GM18505 (cell line): ENCODE results near the gene MAP2K7.

Experiments used
- ATAC-seq: cut with Tn5 transposase; IDR thresholded peaks from one replicate; pipeline ENCODE4 v1.9.1; 2021; ENCODE audit not compliant: unreplicated experiment
- POLR2A ChIP-seq: IDR thresholded peaks from 4 replicates; pipeline ENCODE4 v1.6.1; 2011; ENCODE audit warnings: borderline replicate concordance; ENCODE audit not compliant: insufficient read depth, insufficient read length; ENCODE audit errors: extremely low read depth

Gene MAP2K7

GRCh38 chr19:7901337-7901736 lies 2.3 kb upstream of the MAP2K7 start:
- no peak for TF ChIP-seq POLR2A
- no peak for ATAC-seq

DNA sequence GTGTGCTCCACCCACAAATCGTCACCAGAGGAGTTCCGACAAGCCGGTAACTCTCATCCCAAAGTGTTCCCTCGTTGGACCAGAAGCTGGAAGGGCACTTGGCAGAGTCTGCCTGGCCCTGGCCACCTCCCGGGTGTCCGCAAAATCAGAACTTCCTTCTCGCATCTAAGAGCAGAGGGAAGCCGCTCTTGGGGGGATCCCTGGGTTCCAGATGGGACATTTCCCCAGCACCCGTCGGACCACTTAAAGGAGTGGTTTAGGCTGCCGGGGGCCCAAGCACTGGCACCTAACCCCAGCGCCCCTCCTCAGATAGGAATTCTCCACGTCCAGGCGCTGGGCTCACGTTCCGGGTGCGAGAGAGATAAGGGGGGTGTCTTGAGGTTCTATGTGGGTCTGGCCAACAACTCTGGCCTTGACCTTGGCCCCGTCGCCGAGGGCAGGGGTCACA lies 857 bp upstream of the MAP2K7 start:
- TF ChIP-seq POLR2A = no peak
- peak; percentile 2 for ATAC-seq

- TF ChIP-seq POLR2A = no peak
These were observed 670 bp downstream of the MAP2K7 start for GRCh38 chr19:7904074-7905020.

GRCh38 chr19:7905268-7905667 lies 1.6 kb downstream of the MAP2K7 start:
- no peak for ATAC-seq
- no peak for TF ChIP-seq POLR2A

More at GRCh38 chr19:7904074-7905020, 670 bp downstream of the MAP2K7 start:
- ATAC-seq = peak; percentile 33

DNA sequence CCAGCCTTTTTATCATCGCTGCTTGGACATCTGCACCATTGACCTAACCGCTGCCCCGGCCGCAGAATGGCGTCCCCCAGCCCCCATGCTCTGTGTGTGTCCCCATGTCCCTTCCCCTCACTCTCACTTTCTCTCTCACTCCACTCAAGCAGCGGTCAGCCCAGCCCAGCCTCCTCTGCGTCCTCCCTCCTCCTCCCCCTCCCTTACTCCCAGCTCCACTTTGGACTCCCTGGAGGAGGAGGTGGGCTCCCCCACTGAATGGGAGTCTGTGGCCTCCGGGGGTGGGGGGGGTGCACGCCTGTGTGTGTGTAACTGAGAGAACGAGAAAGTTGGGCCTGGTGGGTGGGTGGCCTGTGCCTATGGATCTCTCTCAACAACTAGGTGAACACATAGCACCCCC lies 2.2 kb downstream of the MAP2K7 start:
- ATAC-seq = no peak

DNA sequence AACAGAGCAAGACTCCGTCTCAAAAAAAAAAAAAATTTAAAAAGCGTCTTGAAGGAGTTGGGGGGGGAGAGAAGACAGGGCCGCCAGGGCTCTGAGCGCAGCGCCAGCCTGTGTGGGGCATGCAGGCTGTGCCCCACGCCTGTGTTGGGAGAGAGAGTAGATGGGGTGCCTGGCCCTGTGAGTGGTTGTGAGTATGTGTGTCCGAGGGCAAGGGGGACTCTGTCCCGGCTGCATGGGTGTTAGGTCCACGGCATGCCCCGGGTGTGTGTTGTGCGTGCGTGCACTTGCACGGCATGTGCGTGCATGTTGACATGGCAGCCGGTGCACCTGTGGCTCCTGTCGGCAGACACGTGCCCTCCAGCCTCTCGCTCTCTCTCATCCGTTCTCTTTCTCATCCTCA lies 3.4 kb downstream of the MAP2K7 start:
- no peak for ATAC-seq
- no peak for TF ChIP-seq POLR2A

More for the DNA sequence above, 2.2 kb downstream of the MAP2K7 start:
- no peak for TF ChIP-seq POLR2A

- no peak for ATAC-seq
- no peak for TF ChIP-seq POLR2A
These were observed 3.9 kb downstream of the MAP2K7 start for GRCh38 chr19:7907544-7907943.

DNA sequence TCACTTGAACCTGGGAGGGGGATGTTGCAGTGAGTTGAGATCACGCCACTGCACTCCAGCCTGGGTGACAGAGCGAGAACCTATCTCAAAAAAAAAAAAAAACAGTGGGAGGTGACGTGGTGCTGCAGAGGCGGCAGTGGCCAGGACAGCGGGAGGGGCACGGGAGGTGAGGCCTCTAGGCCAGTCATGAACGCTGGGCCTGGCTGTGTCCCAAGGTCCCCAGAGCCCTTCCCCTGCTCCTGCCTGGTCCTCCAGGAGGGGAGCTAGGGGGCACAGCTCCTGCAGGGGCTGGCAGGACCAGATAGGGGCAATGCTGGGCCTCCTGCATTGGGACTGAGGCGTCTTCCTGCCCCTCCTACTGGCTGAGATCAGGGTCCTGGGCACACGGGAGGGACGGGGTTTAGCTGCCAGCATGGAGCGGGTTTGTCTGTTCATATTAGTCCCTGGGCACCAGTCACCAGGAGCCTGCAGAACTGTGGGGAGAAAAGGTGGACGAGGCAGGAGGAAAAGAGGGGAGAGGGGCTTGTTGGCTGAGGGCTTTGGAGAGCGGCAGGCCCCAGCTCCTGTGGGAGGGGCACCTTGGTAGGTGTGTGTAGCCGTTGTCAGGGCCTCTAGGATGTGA lies 4.5 kb downstream of the MAP2K7 start:
- no peak for TF ChIP-seq POLR2A
- ATAC-seq = no peak

GRCh38 chr19:7908742-7909461 lies 5.2 kb downstream of the MAP2K7 start:
- ATAC-seq = no peak
- TF ChIP-seq POLR2A = no peak

GRCh38 chr19:7909471-7910067 lies 5.9 kb downstream of the MAP2K7 start:
- no peak for ATAC-seq
- TF ChIP-seq POLR2A = no peak

DNA sequence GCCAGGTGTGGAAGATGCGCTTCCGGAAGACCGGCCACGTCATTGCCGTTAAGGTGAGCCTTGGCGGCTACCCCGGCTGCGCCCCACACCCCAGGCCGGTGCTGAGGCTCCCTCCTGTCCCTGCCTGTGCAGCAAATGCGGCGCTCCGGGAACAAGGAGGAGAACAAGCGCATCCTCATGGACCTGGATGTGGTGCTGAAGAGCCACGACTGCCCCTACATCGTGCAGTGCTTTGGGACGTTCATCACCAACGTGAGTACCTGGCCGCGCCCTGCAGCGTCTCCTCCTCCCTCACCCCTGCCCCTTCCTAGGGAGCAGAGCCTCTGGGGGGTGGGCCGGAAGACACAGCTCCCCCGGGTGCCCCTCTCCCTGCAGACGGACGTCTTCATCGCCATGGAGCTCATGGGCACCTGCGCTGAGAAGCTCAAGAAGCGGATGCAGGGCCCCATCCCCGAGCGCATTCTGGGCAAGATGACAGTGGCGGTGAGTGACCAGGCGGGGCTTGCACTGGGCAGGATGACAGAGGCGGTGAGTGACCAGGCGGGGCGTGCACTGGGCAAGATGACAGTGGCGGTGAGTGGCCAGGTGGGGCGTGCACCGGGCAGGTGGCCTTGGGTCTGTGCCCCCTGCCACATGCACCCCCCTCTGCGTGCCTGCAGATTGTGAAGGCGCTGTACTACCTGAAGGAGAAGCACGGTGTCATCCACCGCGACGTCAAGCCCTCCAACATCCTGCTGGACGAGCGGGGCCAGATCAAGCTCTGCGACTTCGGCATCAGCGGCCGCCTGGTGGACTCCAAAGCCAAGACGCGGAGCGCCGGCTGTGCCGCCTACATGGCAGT lies 6.9 kb downstream of the MAP2K7 start:
- no peak for TF ChIP-seq POLR2A
- no peak for ATAC-seq

DNA sequence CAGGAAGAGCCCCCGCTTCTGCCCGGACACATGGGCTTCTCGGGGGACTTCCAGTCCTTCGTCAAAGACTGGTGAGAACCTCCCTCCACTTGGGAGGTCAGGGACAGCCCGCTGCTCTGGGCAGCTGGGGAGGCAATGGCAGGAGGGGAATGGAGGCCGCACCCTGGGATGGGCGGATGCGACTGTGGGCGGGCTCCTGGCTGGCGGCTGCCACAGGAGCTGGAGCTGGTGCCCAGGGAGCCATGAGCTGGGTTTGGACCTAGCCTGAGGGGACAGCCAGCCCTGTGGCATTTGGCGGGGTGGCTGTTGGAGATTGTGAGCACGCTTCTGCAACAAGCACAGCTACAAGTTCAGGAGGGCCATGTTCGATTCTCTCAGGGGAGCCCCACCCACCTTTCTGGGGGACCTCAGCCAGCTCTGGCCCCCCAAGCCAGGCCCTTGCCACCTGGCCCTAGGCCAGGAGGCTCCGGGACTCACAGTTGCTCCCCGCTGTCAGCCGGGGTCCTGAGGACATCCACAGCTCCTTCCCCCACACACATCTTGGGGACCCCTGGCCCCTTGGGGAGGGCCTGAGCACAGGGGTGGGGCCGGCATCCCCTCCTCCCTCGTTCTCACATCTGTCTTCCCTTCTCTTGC lies 7.9 kb downstream of the MAP2K7 start:
- no peak for TF ChIP-seq POLR2A
- ATAC-seq = no peak
